IMR-90 (cell line): Measurements from ENCODE around the gene TGM2. TPM values are rescaled to one million over a fixed set of nuclear protein-coding genes. Genes with fewer than 3 reads are reported as not detected.

Source experiments
- ATAC-seq: fragments of 200-7000 bp; cut with Tn5 transposase; 2 replicates; pipeline ENCODE4 v1.9.1; 2020; ENCODE audit warnings: low read depth, mild to moderate bottlenecking, moderate library complexity
- BruUV-seq: library from RNA; stranded (reverse); fragments of 400-500 nt; replicated peaks from 2 replicates; lab custom pipeline; 2021; lab: Mats Ljungman, UMichigan
- CTCF ChIA-PET: fragments of 300-600 bp; formaldehyde crosslinking; extraction: SDS; loops from one replicate; lab custom pipeline; 2021; ENCODE audit warnings: antibody characterized with exemption; lab: Yijun Ruan, JAX
- POLR2A ChIA-PET: fragments of 300-600 bp; sonication (Branson Sonifier 250); formaldehyde crosslinking; loops from one replicate; lab custom pipeline; 2022; ENCODE audit warnings: antibody characterized with exemption; ENCODE audit not compliant: unreplicated experiment; lab: Charles Lee
- DNase-seq: peaks from one replicate; pipeline ENCODE4 v3.0.0; 2013
- H2AFZ ChIP-seq: replicated peaks from 2 replicates; pipeline ENCODE3; 2013; ENCODE audit warnings: low read length, mild to moderate bottlenecking; ENCODE audit not compliant: poor library complexity
- H2AK5ac ChIP-seq: 2 replicates; pipeline ENCODE4 v1.6.1; 2013; ENCODE audit warnings: low read depth, low read length, inconsistent platforms
- H2AK9ac ChIP-seq: replicated peaks from 2 replicates; pipeline ENCODE3; 2013; ENCODE audit warnings: mild to moderate bottlenecking, low read depth, low read length, moderate library complexity; ENCODE audit not compliant: poor library complexity
- H2BK120ac ChIP-seq: 2 replicates; pipeline ENCODE4 v1.6.1; 2013; ENCODE audit warnings: low read depth, low read length, inconsistent platforms
- H2BK15ac ChIP-seq: 3 replicates; pipeline ENCODE4 v1.6.1; 2013; ENCODE audit warnings: low read depth, low read length, inconsistent platforms
- H2BK20ac ChIP-seq: 2 replicates; pipeline ENCODE4 v1.6.1; 2013; ENCODE audit warnings: low read depth, mild to moderate bottlenecking, inconsistent platforms, low read length, moderate library complexity
- H2BK5ac ChIP-seq: 2 replicates; pipeline ENCODE4 v1.6.1; 2013; ENCODE audit warnings: mild to moderate bottlenecking, low read depth, low read length, inconsistent platforms; ENCODE audit not compliant: poor library complexity, severe bottlenecking
- H3K14ac ChIP-seq: replicated peaks from 2 replicates; pipeline ENCODE4 v1.6.1; 2013; ENCODE audit warnings: low read depth, low read length, inconsistent platforms
- H3K18ac ChIP-seq: 2 replicates; pipeline ENCODE4 v1.6.1; 2013; ENCODE audit warnings: low read depth, low read length, control low read depth
- H3K23ac ChIP-seq: 2 replicates; pipeline ENCODE4 v1.6.1; 2013; ENCODE audit warnings: low read depth, low read length, inconsistent platforms
- H3K27ac ChIP-seq: 2 replicates; pipeline ENCODE4 v1.5.1; 2013; ENCODE audit warnings: mild to moderate bottlenecking, control low read depth, low read length; ENCODE audit not compliant: insufficient read depth
- H3K27me3 ChIP-seq: 2 replicates; pipeline ENCODE4 v1.6.1; 2013; ENCODE audit warnings: low read length; ENCODE audit not compliant: control insufficient read depth, insufficient read depth
- H3K36me3 ChIP-seq: 2 replicates; pipeline ENCODE4 v1.6.1; 2013; ENCODE audit warnings: low read length, mixed read lengths; ENCODE audit not compliant: control insufficient read depth, insufficient read depth
- H3K4ac ChIP-seq: 2 replicates; pipeline ENCODE4 v1.6.1; 2013; ENCODE audit warnings: low read depth, low read length, inconsistent platforms
- H3K4me1 ChIP-seq: 2 replicates; pipeline ENCODE4 v1.6.1; 2013; ENCODE audit warnings: low read length, mixed read lengths; ENCODE audit not compliant: control insufficient read depth, insufficient read depth
- H3K4me2 ChIP-seq: 2 replicates; pipeline ENCODE4 v1.6.1; 2013; ENCODE audit warnings: low read depth, mild to moderate bottlenecking, control low read depth, low read length, moderate library complexity
- H3K4me3 ChIP-seq: 2 replicates; pipeline ENCODE4 v1.5.1; 2013; ENCODE audit warnings: low read depth, mild to moderate bottlenecking, control low read depth, low read length, moderate library complexity; ENCODE audit not compliant: insufficient read depth
- H3K56ac ChIP-seq: 2 replicates; pipeline ENCODE4 v1.6.1; 2013; ENCODE audit warnings: low read length, inconsistent platforms; ENCODE audit not compliant: insufficient read depth; ENCODE audit errors: extremely low read depth
- H3K79me1 ChIP-seq, 2 experiments: 2 replicates each; pipeline ENCODE4 v1.6.1; 2013; ENCODE audit warnings: low read length in 2 of 2, inconsistent platforms in 1 of 2, low read depth in 1 of 2
- H3K9ac ChIP-seq: 2 replicates; pipeline ENCODE4 v1.6.1; 2013; ENCODE audit warnings: low read depth, low read length, control low read depth
- H3K9me1 ChIP-seq: 2 replicates; pipeline ENCODE4 v1.6.1; 2013; ENCODE audit warnings: low read length, inconsistent platforms; ENCODE audit not compliant: insufficient read depth
- H3K9me3 ChIP-seq: 2 replicates; pipeline ENCODE4 v1.6.1; 2013; ENCODE audit warnings: low read length; ENCODE audit not compliant: control insufficient read depth, insufficient read depth
- H4K20me1 ChIP-seq: 2 replicates; pipeline ENCODE4 v1.6.1; 2013; ENCODE audit warnings: low read length, inconsistent platforms; ENCODE audit not compliant: insufficient read depth
- H4K5ac ChIP-seq: 2 replicates; pipeline ENCODE4 v1.6.1; 2013; ENCODE audit warnings: mild to moderate bottlenecking, low read depth, low read length, control low read depth
- H4K8ac ChIP-seq, 2 experiments: 2 replicates each; pipeline ENCODE4 v1.6.1; 2013; ENCODE audit warnings: low read depth in 2 of 2, low read length in 2 of 2, control low read depth in 1 of 2, inconsistent platforms in 1 of 2
- H4K91ac ChIP-seq: 2 replicates; pipeline ENCODE4 v1.6.1; 2013; ENCODE audit warnings: low read depth, low read length, inconsistent platforms; ENCODE audit not compliant: insufficient read depth
- BHLHE40 ChIP-seq: fragments of 150-350 bp; IDR thresholded peaks from 2 replicates; pipeline ENCODE4 v1.6.1; 2016; ENCODE audit warnings: mild to moderate bottlenecking, low read depth, low read length
- CEBPB ChIP-seq: IDR thresholded peaks from 2 replicates; pipeline ENCODE4 v1.6.1; 2012; ENCODE audit warnings: low read depth, low read length, improper control_type of control experiment
- CHD1 ChIP-seq: IDR thresholded peaks from 2 replicates; pipeline ENCODE4 v1.6.1; 2012; ENCODE audit warnings: low read depth, low read length, improper control_type of control experiment
- CTCF ChIP-seq: conservative IDR thresholded peaks from 2 replicates; pipeline ENCODE4 v1.5.1; 2012; ENCODE audit warnings: mild to moderate bottlenecking, low read depth, low read length, improper control_type of control experiment
- ELK1 ChIP-seq: fragments of 150-350 bp; IDR thresholded peaks from 2 replicates; pipeline ENCODE4 v1.6.1; 2016; ENCODE audit warnings: low read depth, mild to moderate bottlenecking, low read length, moderate library complexity, borderline replicate concordance
- FOS ChIP-seq: fragments of 150-350 bp; IDR thresholded peaks from 2 replicates; pipeline ENCODE4 v1.6.1; 2016; ENCODE audit warnings: low read depth, low read length
- MAFK ChIP-seq: IDR thresholded peaks from 2 replicates; pipeline ENCODE4 v1.6.1; 2012; ENCODE audit warnings: low read depth, low read length, improper control_type of control experiment
- MAZ ChIP-seq: IDR thresholded peaks from 2 replicates; pipeline ENCODE4 v1.6.1; 2012; ENCODE audit warnings: low read depth, mild to moderate bottlenecking, low read length, improper control_type of control experiment, moderate library complexity, borderline replicate concordance
- MXI1 ChIP-seq: IDR thresholded peaks from 2 replicates; pipeline ENCODE4 v1.6.1; 2012; ENCODE audit warnings: low read depth, mild to moderate bottlenecking, low read length, moderate library complexity, borderline replicate concordance
- POLR2A ChIP-seq: IDR thresholded peaks from 2 replicates; pipeline ENCODE4 v1.6.1; 2012; ENCODE audit warnings: mild to moderate bottlenecking, low read depth, low read length
- RAD21 ChIP-seq: IDR thresholded peaks from 2 replicates; pipeline ENCODE4 v1.6.1; 2012; ENCODE audit warnings: low read length, improper control_type of control experiment
- RCOR1 ChIP-seq: IDR thresholded peaks from 2 replicates; pipeline ENCODE4 v1.6.1; 2012; ENCODE audit warnings: mild to moderate bottlenecking, low read length, improper control_type of control experiment; ENCODE audit not compliant: insufficient replicate concordance
- RFX5 ChIP-seq: IDR thresholded peaks from 2 replicates; pipeline ENCODE4 v1.8.0; 2012; ENCODE audit warnings: low read depth, mild to moderate bottlenecking, low read length, moderate library complexity
- SMC3 ChIP-seq: fragments of 150-350 bp; IDR thresholded peaks from 2 replicates; pipeline ENCODE4 v1.6.1; 2016; ENCODE audit warnings: low read depth, mild to moderate bottlenecking, antibody characterized with exemption, low read length, moderate library complexity
- USF2 ChIP-seq: fragments of 150-350 bp; IDR thresholded peaks from 2 replicates; pipeline ENCODE4 v1.6.1; 2017; ENCODE audit warnings: mild to moderate bottlenecking, antibody characterized with exemption, low read length, low read depth
- WGBS, 2 experiments: methylation state at CpG; one replicate each; pipeline versions ENCODE4 v1.1.5 to v1.1.7; 2013; ENCODE audit warnings: missing lambda C conversion rate in 2 of 2; ENCODE audit not compliant: insufficient read length in 1 of 2; ENCODE audit errors: extremely low coverage in 2 of 2; 5-methylcytosine and 5-hydroxymethylcytosine counted together
- dilution Hi-C: fragments of 300-500 bp; cut with HindIII; formaldehyde crosslinking; loops from one replicate; pipeline ENCODE4 v1.14.3; 2018; ENCODE audit warnings: low sequenced_read_pairs; ENCODE audit not compliant: unreplicated experiment
- in situ Hi-C: fragments of 300-500 bp; cut with MboI; formaldehyde crosslinking; loops from 3 replicates; pipeline ENCODE4 v1.14.3; 2019; ENCODE audit warnings: low sequenced_read_pairs, inconsistent platforms, mixed read lengths
- intact Hi-C: fragments of 100-400 bp; cut with micrococcal nuclease; formaldehyde crosslinking; loops from 2 replicates; pipeline ENCODE4 v1.10.0; 2022
- polyA plus RNA-seq, 3 experiments: library from polyadenylated mRNA; depleted of rRNA; stranded (reverse); fragments of >200 nt; gene quantifications; 2 replicates each; pipeline ENCODE4 v1.2.3, GENCODE V29; 2012; ENCODE audit warnings: low replicate concordance in 1 of 3
- total RNA-seq: library from RNA; depleted of rRNA; stranded (reverse); fragments of >200 nt; gene quantifications from 2 replicates; pipeline ENCODE4 v1.2.3, GENCODE V29; 2012

The TGM2 gene
- total and polyA plus RNA-seq, 2 of the 4 experiments (the other 2 are of a cell fraction) = 239 to 268 TPM

GRCh38 chr20:38110525-38111178, 54.4 kb downstream of the TGM2 start:
- Histone ChIP-seq H2BK120ac (peak overlapping the region; percentile 60; the same call in 1 of the 2 replicates), H3K56ac (no peak overlapping the region), H3K9me1 (peaks cover 35% of the 10 kb centered on the region), H3K4ac (peak overlapping the region; percentile 87), H2AK9ac (peak overlapping the region; percentile 7), H3K4me2 (no peak overlapping the region), H3K36me3 (no peaks in the 10 kb centered on the region), H4K5ac (peak overlapping the region; percentile 62), H3K27ac (peak overlapping the region; percentile 76), H4K91ac (peak overlapping the region; percentile 55), H2BK15ac (peak overlapping the region; percentile 45; the same call in 2 of the 3 replicates), H3K18ac (peak overlapping the region; percentile 69), H3K27me3 (no peaks in the 10 kb centered on the region), H3K9me3 (no peaks in the 10 kb centered on the region), H3K4me1 (peaks cover 20% of the 10 kb centered on the region), H4K8ac (peak overlapping the region; percentile 27 to 62; a peak in 2 of 4 replicates), H3K9ac (no peak overlapping the region; the same call in 1 of the 2 replicates), H2BK5ac (peak overlapping the region; percentile 21), H3K79me1 (no peaks in the 10 kb centered on the region), H3K4me3 (no peak overlapping the region), H2BK20ac (peak overlapping the region; percentile 58), H3K14ac (peak overlapping the region; percentile 73), H2AFZ (no peak overlapping the region), H4K20me1 (no peaks in the 10 kb centered on the region), H3K23ac (peak overlapping the region; percentile 58; the same call in 1 of the 2 replicates), H2AK5ac (peak overlapping the region; percentile 94)
- 96% methylated on average over 5 of the region's 8 CpGs; no CpG with 5 or more reads in 1 of the 2 experiments for WGBS, 2 experiments
- ChIA-PET POLR2A (no interaction called here), CTCF (interaction anchor here (1.2 kb wide), 1 partner anchor 37 kb away, joined by 3 read pairs; no protein-coding TSS in a partner anchor)
- DNase-seq (no peak), ATAC-seq (no peak)
- in situ Hi-C loops (no loop called here), dilution Hi-C loops (no loop called here), intact Hi-C loops (no loop called here)
- no TSS peak for BruUV-seq
- TF ChIP-seq RAD21 = no peak
- no peak for TF ChIP-seq CTCF
- no peak for TF ChIP-seq RFX5
- no peak for TF ChIP-seq USF2
- no peak for TF ChIP-seq ELK1
- no peak for TF ChIP-seq CEBPB
- TF ChIP-seq SMC3 = no peak
- no peak for TF ChIP-seq BHLHE40
- TF ChIP-seq MAZ = no peak
- TF ChIP-seq MAFK = no peak
- no peak for TF ChIP-seq POLR2A
- TF ChIP-seq FOS = no peak
- no peak for TF ChIP-seq RCOR1
- no peak for TF ChIP-seq MXI1
- TF ChIP-seq CHD1 = no peak
